HG02870 (cell line): Measurements from ENCODE around the gene ALMS1.
"Not testable (repeated sequence)": the region's sequence is repeated elsewhere in the genome, so short reads cannot be mapped to it uniquely, and the experiment has no call there.

ENCODE experiments used
- ATAC-seq: cut with Tn5 transposase; IDR thresholded peaks from one replicate; pipeline ENCODE4 v1.9.1; 2021; ENCODE audit warnings: mild to moderate bottlenecking, moderate library complexity; ENCODE audit not compliant: unreplicated experiment

ALMS1 gene

GRCh38 chr2:73614997-73615396, 229.4 kb downstream of the ALMS1 start:
- ATAC-seq, result no peak

DNA sequence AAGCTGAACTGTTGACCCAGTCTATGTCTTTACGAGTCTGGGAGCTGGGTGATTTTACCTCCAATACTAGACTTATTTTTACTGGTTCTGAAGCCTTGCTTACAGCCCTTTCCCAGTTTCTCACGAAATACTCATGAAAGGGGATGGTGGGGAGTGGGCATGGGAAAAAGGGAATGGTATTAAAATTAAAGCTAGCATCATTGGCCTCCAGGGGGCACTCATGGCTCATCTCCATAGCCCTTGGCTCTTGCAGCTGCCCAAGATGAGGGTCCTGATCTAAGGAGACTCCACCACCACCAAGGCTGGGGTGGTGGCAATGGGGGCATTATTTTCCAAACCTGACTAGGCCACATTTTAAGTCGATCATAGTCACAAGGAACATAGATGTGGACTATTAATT, 234.3 kb downstream of the ALMS1 start:
- ATAC-seq, result not testable (repeated sequence)

DNA sequence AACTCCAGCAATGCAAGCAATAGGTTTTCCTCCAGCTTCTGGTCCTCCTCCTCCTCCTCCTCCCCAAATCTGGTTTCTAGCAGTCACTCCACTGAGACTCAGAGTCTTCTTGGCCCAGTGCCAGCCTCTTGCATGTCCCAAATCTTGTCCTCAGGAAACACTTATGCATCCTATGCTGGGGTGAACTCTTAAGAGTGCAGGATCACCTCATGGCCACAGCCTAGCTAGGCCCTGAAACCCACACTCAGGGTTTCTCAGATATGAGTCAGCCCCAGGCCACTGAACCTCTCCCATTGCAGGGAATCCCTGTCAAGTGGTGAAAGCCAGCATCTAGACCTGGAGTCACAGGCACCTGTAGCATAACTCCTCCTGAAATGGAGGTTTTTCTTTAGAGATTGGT, 238.4 kb downstream of the ALMS1 start:
- ATAC-seq, result peak; percentile 46

DNA sequence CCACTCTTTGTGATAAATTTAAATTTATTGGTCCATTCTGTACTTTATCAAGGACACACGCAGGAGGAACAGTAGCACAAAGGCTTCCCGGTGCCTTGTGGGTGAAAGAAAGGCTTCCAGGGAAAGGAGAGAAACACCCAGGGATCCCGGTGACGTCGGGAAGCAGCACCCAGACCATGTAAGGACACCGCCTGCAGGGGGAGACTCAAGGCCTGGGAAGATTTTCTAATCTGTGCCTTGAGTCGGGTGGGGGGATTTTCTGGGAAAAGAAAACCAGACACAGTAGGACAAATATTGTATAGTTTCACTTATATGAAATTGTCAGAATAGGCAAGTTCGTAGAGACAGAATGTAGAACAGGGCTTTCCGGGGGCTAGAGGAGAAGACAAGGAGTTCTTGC, 239.0 kb downstream of the ALMS1 start:
- not testable (repeated sequence) for ATAC-seq

- ATAC-seq, result not testable (repeated sequence)
These were observed 240.6 kb downstream of the ALMS1 start for GRCh38 chr2:73626237-73626636.

DNA sequence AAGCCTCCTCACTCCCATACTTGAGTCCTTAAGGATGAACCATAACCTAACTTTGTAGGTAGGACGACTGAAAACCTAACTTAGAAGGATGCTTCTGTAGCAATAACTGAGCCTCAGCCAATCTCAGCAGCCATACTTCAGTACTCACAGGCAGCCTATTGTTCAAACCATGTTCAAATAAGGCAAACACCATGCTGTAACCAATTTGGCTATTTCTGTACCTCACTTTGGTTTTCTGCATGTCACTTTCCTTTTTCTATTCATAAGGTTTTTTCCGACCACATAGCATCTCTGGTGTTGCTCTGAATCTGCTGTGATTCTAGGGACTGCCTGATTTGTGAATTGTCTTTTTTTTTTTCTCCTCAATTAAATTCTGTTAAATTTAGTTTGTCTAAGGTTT, 242.9 kb downstream of the ALMS1 start:
- ATAC-seq, result peak; percentile 82

- ATAC-seq, result not testable (repeated sequence)
These were observed 245.1 kb downstream of the ALMS1 start for GRCh38 chr2:73630662-73631266.

GRCh38 chr2:73636977-73637376, 251.3 kb downstream of the ALMS1 start:
- ATAC-seq, result not testable (repeated sequence)

- ATAC-seq, result no peak
These were observed 252.8 kb downstream of the ALMS1 start for GRCh38 chr2:73638429-73638828.

DNA sequence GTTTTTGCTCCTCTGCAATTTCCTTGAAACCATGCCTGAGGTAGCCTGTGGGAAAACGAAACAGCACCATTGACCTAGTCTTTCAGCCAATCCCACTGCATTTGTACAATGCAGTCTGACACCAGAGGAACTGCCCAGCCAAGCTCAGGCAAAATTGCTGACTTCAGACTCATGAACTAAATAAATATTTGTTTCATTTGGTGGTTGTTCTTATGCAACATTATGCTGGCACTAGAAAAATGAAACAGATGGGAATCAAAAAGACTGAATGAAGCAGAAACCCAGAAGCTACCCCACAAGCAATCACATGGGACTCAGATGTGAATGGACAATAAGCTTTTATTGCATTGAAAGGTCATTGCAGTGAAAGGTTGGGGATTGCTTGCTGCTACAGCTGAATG, 254.9 kb downstream of the ALMS1 start:
- ATAC-seq, result no peak

- no peak for ATAC-seq
These were observed 255.5 kb downstream of the ALMS1 start for GRCh38 chr2:73640946-73641766.

GRCh38 chr2:73641767-73642062, 256.1 kb downstream of the ALMS1 start:
- ATAC-seq, result no peak

DNA sequence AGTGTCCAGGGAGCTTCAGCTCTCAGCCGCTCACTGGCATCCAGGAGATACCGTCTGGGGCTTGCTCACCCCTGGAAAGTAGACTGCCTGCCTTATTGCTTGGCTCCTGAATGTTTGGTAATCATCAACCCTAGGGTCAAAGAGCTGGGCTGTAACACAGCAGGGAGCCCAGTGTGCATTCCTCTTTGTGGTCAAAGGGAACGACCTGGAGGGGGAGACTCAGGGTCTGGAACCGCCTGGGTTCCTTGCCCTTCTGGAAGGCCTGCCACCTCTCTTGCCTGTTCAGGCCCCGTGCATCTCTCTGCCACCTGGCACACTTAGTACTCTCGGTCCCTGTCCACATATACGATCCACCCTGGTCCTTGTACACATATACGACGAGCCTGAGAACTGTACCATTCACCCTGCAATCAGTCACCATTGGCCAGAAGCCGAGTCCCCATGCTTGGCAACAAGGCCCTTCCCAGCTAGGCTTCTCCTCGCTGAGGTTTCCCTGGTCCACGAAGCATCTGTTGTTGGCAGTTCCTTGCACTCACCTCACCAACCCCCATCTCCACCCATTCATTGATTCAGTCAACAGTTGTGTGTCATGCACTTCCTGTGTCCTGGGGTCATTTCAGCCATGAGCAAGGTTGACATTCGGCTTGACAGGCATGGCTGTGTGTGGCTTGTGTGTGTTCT, 256.8 kb downstream of the ALMS1 start, which contains the start of gene NAT8:
TSS of gene NAT8 (minus strand) at position 85 of the 681 bp plus-strand sequence. CDS start 794 bp downstream, outside the sequence.
- ATAC-seq, result no peak

- ATAC-seq, result not testable (repeated sequence)
These were observed 262.1 kb downstream of the ALMS1 start for GRCh38 chr2:73647690-73648089.

DNA sequence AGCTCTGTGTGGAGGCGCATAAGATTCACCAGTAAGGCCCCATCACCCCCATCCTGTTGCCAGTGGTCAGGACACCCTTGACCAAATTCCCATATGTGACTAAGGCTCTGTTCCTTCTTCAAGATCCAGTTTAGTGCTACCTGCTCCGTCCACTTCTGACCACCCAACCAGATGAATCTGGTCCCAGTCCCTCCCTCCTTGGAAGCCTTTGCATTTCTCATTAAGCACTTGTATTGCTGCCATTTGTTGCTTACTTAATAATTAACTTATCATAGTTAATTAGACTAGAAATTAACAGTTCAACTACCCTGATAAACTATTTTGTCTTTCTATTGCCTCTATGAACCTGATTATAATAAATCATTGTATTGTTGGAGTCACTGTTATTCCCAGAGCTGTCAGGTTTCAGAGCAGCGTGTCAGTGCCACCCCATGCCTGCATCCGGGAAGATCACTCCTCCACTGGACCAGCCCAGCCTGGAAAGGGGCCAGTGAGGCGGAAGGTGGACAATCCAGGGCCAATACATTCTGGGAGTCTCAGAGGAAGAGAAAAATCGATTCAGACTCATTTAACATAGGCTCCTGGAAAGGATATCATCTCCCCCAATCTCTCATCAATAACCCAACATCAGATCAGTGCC, 266.1 kb downstream of the ALMS1 start:
- ATAC-seq, result no peak

GRCh38 chr2:73652348-73652747, 266.7 kb downstream of the ALMS1 start:
- ATAC-seq, result no peak

DNA sequence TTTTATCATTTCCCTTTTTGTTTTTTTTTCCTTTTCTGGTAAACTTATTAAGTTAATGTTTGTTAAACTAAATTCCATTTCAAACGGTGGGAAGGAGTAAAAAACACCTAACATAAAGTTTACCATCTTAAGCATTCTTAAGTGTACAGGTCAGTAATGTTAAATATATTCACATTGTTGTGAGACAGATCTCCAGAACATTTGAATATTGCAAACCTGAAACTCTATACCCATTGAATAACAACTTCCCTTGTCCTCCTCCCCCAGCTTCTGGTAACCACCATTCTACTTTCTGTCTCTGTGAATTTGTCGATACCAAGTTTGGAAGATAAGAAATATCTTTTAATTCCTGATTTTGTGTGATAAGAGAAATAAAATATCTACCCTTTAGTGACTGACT, 268.5 kb downstream of the ALMS1 start:
- ATAC-seq, result no peak
